ENCODE results near the gene AATK. TPM values are rescaled to one million over a fixed set of nuclear protein-coding genes. Genes with fewer than 3 reads are reported as not detected.

The AATK gene
- total RNA-seq, 1 experiment from 2014 or later, result not detected

DNA sequence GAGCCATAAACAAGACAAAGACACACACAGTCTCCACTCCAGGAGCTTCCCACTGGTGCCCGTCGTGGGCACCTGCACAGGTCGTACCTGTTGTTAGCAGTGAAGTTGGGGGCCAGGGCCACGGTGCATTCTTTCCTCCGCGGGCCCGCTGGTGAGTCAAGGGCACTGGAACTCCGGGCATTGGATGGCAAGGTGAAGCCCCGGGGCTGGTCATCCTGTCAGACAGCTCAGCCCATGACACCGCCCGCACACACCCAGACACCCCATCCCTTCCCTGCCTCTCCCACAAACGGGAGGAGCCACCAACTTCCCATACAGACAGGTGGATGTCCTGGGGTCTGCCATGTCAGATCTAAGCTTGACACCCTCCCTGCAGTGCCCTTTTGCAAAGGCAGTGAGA lies 40.6 kb upstream of the AATK start:
- Mint-ChIP-seq H3K4me1 (ENCODE audit: low read depth, unreplicated experiment) (no peaks in the 10 kb centered on the region), H3K36me3 (ENCODE audit: insufficient read depth, unreplicated experiment) (peaks cover 26% of the 10 kb centered on the region), H3K27me3 (ENCODE audit: unreplicated experiment) (no peaks in the 10 kb centered on the region), H3K4me3 (ENCODE audit: low read depth, unreplicated experiment) (no peak overlapping the region), H3K9me3 (ENCODE audit: low read depth, unreplicated experiment) (no peaks in the 10 kb centered on the region), H3K27ac (ENCODE audit: unreplicated experiment) (no peak overlapping the region)
- no TSS peak for BruUV-seq (replicated peaks)
- CTCF ChIA-PET, result no interaction called here
- no peak for DNase-seq
- TF ChIP-seq, protein P1, sequence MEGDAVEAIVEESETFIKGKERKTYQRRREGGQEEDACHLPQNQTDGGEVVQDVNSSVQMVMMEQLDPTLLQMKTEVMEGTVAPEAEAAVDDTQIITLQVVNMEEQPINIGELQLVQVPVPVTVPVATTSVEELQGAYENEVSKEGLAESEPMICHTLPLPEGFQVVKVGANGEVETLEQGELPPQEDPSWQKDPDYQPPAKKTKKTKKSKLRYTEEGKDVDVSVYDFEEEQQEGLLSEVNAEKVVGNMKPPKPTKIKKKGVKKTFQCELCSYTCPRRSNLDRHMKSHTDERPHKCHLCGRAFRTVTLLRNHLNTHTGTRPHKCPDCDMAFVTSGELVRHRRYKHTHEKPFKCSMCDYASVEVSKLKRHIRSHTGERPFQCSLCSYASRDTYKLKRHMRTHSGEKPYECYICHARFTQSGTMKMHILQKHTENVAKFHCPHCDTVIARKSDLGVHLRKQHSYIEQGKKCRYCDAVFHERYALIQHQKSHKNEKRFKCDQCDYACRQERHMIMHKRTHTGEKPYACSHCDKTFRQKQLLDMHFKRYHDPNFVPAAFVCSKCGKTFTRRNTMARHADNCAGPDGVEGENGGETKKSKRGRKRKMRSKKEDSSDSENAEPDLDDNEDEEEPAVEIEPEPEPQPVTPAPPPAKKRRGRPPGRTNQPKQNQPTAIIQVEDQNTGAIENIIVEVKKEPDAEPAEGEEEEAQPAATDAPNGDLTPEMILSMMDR (IDR thresholded peaks at IDR 0.05; ENCODE audit: unreplicated experiment), result no peak
- intact Hi-C loops (cut with micrococcal nuclease; ENCODE audit: unreplicated experiment), result no loop called here

DNA sequence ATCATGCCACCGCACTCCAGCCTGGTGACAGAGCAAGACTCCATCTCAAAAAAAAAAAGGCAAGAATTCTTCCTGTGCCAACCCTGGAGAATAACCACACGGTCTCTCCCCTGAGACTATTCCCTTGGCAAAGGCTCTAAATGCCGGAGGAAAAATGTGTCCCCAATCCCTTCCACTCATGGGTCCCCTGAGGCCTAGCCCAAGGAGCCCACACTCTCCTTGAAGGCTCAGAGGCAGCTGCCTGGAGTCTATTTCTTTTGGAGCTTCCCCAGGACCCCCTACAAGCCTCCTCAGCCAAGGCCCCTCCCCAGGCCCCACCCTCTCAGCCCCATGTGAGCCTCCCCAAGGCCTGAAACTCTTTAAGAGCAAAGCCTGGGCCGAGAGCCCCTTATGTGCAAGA lies 40.1 kb upstream of the AATK start:
- intact Hi-C loops (cut with micrococcal nuclease; ENCODE audit: unreplicated experiment), result no loop called here
- Mint-ChIP-seq H3K9me3 (ENCODE audit: low read depth, unreplicated experiment) (no peaks in the 10 kb centered on the region), H3K4me1 (ENCODE audit: low read depth, unreplicated experiment) (no peaks in the 10 kb centered on the region), H3K27ac (ENCODE audit: unreplicated experiment) (no peak overlapping the region), H3K36me3 (ENCODE audit: insufficient read depth, unreplicated experiment) (peaks cover 24% of the 10 kb centered on the region), H3K4me3 (ENCODE audit: low read depth, unreplicated experiment) (no peak overlapping the region), H3K27me3 (ENCODE audit: unreplicated experiment) (no peaks in the 10 kb centered on the region)
- TF ChIP-seq, protein P1 (IDR thresholded peaks at IDR 0.05; ENCODE audit: unreplicated experiment), result no peak
- DNase-seq, result no peak
- CTCF ChIA-PET, result interaction anchor here (0.6 to 0.7 kb wide), 2 partner anchors 31 to 238 kb away, joined by 3 to 4 read pairs; no protein-coding TSS in a partner anchor
- BruUV-seq (replicated peaks), result no TSS peak

DNA sequence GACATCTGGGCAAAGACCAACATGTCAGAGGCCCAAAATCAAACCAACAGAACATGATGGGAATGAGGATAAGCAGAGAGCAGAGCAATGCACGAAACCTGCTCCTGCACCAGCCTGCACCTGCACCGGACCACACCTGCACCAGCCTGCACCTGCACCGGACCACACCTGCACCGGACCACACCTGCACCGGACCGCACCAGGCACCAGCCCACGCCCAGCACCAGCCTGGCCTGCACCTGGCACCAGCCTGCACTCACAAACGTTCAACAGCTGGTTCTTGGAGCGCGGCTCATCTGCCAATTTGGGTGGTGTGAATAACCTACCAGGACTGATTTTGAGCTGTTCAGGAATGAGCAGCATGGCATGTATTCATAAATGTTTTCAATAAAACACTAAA lies 38.6 kb upstream of the AATK start:
- H3K27me3 Mint-ChIP-seq (ENCODE audit: unreplicated experiment), result no peaks in the 10 kb centered on the region
- no peak for DNase-seq
- BruUV-seq (replicated peaks), result no TSS peak
- TF ChIP-seq, protein P1 (IDR thresholded peaks at IDR 0.05; ENCODE audit: unreplicated experiment), result no peak
- H3K4me1 Mint-ChIP-seq (ENCODE audit: low read depth, unreplicated experiment), result no peaks in the 10 kb centered on the region
- H3K9me3 Mint-ChIP-seq (ENCODE audit: low read depth, unreplicated experiment), result no peaks in the 10 kb centered on the region
- CTCF ChIA-PET, result no interaction called here
- H3K4me3 Mint-ChIP-seq (ENCODE audit: low read depth, unreplicated experiment), result no peak overlapping the region
- intact Hi-C loops (cut with micrococcal nuclease; ENCODE audit: unreplicated experiment), result no loop called here
- H3K27ac Mint-ChIP-seq (ENCODE audit: unreplicated experiment), result no peak overlapping the region
- H3K36me3 Mint-ChIP-seq (ENCODE audit: insufficient read depth, unreplicated experiment), result peaks cover 21% of the 10 kb centered on the region

DNA sequence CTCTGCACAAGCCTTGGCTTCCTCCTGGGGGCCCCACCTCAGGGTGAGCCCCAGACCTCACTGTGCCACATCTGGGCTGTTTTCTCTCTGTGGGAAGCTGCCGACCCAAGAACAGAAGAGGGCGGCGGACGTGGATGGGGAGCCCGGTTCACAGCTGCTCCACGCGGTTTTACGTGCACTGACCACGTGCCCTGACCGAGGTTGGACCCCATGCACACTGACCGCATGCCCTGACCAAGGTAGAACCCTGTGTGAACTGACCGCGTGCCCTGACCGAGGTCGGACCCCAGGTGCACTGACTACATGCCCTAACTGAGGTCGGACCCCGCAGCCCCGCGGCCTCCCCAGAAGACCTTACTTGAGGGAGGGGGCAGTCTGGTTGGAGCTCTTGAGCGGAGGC lies 37.1 kb upstream of the AATK start:
- H3K4me1 Mint-ChIP-seq (ENCODE audit: low read depth, unreplicated experiment), result no peaks in the 10 kb centered on the region
- no peaks in the 10 kb centered on the region for H3K27me3 Mint-ChIP-seq (ENCODE audit: unreplicated experiment)
- no peak overlapping the region for H3K4me3 Mint-ChIP-seq (ENCODE audit: low read depth, unreplicated experiment)
- intact Hi-C loops (cut with micrococcal nuclease; ENCODE audit: unreplicated experiment), result no loop called here
- no peak overlapping the region for H3K27ac Mint-ChIP-seq (ENCODE audit: unreplicated experiment)
- H3K9me3 Mint-ChIP-seq (ENCODE audit: low read depth, unreplicated experiment), result no peaks in the 10 kb centered on the region
- no peak for DNase-seq
- BruUV-seq (replicated peaks), result no TSS peak
- TF ChIP-seq, protein P1 (IDR thresholded peaks at IDR 0.05; ENCODE audit: unreplicated experiment), result no peak
- CTCF ChIA-PET, result no interaction called here
- H3K36me3 Mint-ChIP-seq (ENCODE audit: insufficient read depth, unreplicated experiment), result peaks cover 21% of the 10 kb centered on the region
